GM06990 (cell line): ENCODE results near the gene STRN3.

Experiments
- DNase-seq: peaks from one replicate; pipeline ENCODE4 v3.0.0-alpha.2; 2011; ENCODE audit not compliant: insufficient read length; ENCODE audit errors: extremely low read depth
- H3K27me3 ChIP-seq: replicated peaks from 2 replicates; pipeline ENCODE4 v1.6.0; 2011; ENCODE audit warnings: low read length; ENCODE audit not compliant: control insufficient read depth, insufficient read depth
- H3K36me3 ChIP-seq: 2 replicates; pipeline ENCODE4 v1.5.1; 2011; ENCODE audit warnings: low read length; ENCODE audit not compliant: control insufficient read depth, insufficient read depth
- H3K4me3 ChIP-seq: replicated peaks from 2 replicates; pipeline ENCODE4 v1.5.1; 2011; ENCODE audit warnings: low read depth, mild to moderate bottlenecking, control low read depth, low read length
- TF ChIP-seq, protein P1 (sequence below): IDR thresholded peaks from 2 replicates; pipeline ENCODE4 v1.5.1; 2011; ENCODE audit warnings: low read length, control low read depth, mild to moderate bottlenecking, inconsistent platforms; ENCODE audit not compliant: insufficient read depth, poor library complexity, severe bottlenecking

Gene STRN3

DNA sequence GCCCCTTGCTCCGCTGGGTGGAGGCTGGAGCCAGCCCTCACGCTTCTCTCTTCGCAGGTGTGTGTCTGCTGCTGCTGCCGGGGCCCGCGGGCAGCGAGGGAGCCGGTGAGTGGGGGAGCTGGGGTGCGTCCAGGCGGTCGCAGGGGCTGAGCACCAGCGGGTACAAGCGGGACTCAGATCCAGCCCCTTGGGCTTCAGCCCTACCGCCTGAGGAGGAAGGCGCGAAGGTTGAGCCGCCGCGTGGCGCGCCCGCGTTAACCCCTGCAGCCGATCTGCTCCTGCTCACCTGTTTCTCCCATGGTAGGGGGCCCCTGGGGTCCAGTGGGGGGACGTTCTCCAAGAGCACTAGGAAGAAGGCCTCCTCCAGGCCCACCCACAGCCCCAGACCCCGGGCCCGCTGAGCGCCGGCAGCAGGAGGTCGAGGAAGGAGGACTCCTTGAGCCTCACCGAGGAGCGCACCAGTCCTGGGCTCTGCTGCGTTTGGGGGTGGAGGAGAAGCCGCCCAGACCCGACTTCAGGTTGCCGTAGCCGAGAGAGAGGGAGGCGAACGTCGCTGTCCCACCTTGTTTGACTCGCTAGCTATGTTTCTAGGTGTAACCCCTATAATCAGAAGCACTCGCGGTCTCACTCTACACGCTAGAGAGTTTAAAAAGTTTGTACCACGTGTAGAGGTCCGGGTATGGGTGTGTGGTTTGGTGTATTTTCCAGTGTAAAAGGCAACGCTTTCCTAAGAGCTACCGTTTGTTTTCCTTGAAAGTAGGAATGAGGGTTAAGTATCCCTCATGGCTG lies 151.0 kb downstream of the STRN3 start:
- peak; percentile 65 for DNase-seq
- Histone ChIP-seq H3K27me3 (no peaks in the 10 kb centered on the region; the same call in 1 of the 2 replicates), H3K4me3 (peak overlapping the region; percentile 71), H3K36me3 (no peaks in the 10 kb centered on the region)
- TF ChIP-seq, protein P1, sequence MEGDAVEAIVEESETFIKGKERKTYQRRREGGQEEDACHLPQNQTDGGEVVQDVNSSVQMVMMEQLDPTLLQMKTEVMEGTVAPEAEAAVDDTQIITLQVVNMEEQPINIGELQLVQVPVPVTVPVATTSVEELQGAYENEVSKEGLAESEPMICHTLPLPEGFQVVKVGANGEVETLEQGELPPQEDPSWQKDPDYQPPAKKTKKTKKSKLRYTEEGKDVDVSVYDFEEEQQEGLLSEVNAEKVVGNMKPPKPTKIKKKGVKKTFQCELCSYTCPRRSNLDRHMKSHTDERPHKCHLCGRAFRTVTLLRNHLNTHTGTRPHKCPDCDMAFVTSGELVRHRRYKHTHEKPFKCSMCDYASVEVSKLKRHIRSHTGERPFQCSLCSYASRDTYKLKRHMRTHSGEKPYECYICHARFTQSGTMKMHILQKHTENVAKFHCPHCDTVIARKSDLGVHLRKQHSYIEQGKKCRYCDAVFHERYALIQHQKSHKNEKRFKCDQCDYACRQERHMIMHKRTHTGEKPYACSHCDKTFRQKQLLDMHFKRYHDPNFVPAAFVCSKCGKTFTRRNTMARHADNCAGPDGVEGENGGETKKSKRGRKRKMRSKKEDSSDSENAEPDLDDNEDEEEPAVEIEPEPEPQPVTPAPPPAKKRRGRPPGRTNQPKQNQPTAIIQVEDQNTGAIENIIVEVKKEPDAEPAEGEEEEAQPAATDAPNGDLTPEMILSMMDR, result no peak

DNA sequence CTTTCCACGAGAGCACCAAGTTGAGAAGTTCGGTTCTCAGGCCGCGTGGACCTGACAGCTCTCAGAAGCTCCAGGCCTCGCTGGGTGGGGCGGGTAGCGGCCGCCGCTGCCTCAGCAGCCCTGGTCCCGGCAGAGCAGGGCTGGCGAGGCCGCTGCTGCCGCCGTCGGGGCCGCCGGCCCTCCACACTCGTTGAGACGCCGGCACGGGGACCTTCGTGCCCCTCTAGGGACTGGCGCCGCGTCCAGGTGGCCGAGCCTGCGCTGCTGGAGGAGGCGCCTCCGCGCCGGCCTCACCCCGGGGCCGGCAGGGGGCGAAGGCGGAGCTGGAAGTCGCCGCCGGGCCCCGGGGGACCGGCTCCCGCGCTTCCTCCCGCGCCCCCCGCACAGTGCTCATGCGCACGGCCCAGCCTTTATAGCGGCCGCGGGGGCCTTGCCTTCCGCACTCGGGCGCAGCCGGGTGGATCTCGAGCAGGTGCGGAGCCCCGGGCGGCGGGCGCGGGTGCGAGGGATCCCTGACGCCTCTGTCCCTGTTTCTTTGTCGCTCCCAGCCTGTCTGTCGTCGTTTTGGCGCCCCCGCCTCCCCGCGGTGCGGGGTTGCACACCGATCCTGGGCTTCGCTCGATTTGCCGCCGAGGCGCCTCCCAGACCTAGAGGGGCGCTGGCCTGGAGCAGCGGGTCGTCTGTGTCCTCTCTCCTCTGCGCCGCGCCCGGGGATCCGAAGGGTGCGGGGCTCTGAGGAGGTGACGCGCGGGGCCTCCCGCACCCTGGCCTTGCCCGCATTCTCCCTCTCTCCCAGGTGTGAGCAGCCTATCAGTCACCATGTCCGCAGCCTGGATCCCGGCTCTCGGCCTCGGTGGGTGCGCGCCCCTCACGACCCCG lies 151.8 kb downstream of the STRN3 start, which contains the start of gene COCH:
Gene COCH (plus strand): TSS at position 440 of the 879 bp plus-strand sequence. CDS start 380 bp downstream, at position 820.
- Histone ChIP-seq H3K36me3 (no peaks in the 10 kb centered on the region), H3K27me3 (no peaks in the 10 kb centered on the region; the same call in 1 of the 2 replicates), H3K4me3 (peak within 1 kb of the TSS; percentile 71)
- TF ChIP-seq, protein P1, result peak; percentile 19
- peak; percentile 87 for DNase-seq

DNA sequence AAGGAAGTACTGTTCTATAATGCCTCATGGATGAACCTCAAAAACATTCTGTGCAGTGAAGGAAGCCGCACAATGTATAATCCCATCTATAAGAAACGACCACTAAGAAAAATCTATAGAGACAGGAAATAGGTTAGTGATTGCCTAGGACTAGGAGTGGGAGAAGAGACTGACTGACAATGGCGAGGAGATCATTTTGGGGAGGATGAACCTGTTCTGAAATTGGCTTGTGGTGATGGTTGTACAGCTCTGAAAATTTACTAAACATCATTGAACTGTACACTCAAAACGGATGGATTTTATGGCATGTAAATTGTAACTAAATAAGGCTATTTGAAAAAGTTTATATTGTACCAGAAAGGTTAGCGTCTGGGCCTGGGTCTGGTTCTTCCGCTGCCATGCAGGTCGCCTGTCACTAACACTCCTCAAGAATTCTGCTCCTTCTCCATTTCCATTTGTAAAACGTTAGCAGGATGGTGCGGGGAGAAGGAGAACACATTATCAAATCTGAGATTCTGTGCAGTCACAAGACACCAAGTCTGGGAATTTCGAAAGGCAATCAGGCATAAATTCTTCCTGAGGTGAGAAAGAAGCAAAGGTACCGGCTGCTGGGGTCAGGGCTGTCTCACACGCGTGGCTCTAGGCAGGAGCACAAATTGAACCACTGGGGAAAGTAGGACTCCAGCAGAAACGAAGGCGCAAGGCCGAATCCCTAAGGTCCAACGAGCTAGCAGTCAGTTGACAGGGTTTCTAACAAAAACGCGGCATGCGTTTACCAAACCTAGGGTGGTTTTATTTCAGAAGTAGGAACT lies 152.7 kb downstream of the STRN3 start:
- Histone ChIP-seq H3K4me3 (peak overlapping the region; percentile 71), H3K27me3 (no peaks in the 10 kb centered on the region; the same call in 1 of the 2 replicates), H3K36me3 (no peaks in the 10 kb centered on the region)
- DNase-seq, result no peak
- TF ChIP-seq, protein P1, result no peak

DNA sequence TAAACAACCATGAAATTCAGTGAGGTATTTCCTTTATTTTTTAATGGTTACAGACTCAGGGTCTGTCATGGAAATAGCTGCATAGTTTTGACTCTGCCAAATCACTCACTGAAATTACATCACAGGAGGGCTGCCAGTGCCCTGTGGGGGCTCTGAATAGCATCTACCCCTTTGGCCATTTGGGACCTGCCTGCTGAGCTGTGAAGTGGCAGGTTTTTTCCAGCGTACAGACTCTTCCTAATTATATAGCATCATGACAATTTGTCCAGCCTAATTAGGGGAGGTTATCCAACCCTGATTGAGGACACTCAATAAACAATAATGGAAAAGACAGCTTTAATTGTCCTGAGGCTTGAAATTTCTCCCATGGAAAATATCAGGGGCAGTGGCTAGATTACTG lies 153.6 kb downstream of the STRN3 start:
- no peaks in the 10 kb centered on the region for H3K36me3 ChIP-seq
- DNase-seq, result no peak
- no peak overlapping the region for H3K4me3 ChIP-seq
- no peaks in the 10 kb centered on the region; the same call in 1 of the 2 replicates for H3K27me3 ChIP-seq
- TF ChIP-seq, protein P1, result no peak

DNA sequence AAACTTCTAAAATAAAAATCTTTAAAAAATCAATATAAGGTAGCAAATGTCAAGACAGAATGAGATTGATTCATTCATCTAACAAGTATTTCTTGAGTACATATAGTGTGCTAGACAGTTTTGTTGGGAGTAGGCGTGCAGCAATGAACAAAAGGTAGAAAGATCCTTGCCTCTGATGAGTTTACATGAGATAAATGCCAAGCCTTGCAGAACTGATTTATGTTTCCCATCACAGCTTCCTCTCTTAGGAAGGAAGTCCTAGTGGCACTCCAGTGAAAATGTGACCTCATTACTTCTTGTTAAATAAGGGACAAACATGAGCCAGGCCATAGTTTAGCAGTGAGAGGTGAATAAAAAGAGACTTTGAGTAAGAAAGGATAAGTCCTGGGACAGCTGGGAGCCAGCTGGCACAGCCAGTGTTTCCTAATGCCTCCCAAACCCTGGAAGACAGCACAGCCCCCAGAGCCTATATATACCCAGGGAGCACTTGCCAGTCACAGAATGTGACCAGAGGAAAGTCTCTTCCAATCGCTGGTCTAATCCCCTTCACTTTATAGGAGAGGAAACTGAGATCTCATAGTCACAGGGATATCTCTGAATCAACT lies 156.5 kb downstream of the STRN3 start:
- TF ChIP-seq, protein P1, result no peak
- DNase-seq, result no peak
- Histone ChIP-seq H3K36me3 (no peaks in the 10 kb centered on the region), H3K27me3 (no peaks in the 10 kb centered on the region), H3K4me3 (no peak overlapping the region)
